GM10847 (cell line): Measurements from ENCODE around the gene LRRC10.

Source experiments
- POLR2A ChIP-seq: IDR thresholded peaks from 2 replicates; pipeline ENCODE4 v1.6.1; 2011; ENCODE audit not compliant: insufficient read length; ENCODE audit errors: extremely low read depth

LRRC10 gene

DNA sequence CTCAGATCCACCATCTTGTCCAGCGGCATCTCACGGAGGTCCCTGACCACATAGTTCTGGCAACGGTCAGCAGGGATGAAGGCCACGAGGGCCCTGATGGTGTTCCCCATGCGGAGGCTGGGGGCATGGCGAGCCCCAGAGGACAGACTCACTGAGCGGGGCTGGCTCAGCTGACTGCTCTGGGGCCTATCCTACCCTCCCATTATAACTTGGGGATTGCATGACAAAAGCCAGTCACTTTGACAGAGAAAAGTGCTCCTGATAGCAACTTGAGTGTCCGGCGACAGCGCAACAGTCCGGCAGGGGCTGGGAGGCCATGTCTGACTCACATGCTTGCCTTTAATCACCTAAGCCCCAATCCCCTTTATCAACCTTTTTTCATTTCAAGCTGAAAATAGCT lies at the start of gene LRRC10:
Gene LRRC10 (minus strand): TSS at position 179 of the 400 bp plus-strand sequence. CDS start 69 bp downstream, at position 110.
- no peak for TF ChIP-seq POLR2A

DNA sequence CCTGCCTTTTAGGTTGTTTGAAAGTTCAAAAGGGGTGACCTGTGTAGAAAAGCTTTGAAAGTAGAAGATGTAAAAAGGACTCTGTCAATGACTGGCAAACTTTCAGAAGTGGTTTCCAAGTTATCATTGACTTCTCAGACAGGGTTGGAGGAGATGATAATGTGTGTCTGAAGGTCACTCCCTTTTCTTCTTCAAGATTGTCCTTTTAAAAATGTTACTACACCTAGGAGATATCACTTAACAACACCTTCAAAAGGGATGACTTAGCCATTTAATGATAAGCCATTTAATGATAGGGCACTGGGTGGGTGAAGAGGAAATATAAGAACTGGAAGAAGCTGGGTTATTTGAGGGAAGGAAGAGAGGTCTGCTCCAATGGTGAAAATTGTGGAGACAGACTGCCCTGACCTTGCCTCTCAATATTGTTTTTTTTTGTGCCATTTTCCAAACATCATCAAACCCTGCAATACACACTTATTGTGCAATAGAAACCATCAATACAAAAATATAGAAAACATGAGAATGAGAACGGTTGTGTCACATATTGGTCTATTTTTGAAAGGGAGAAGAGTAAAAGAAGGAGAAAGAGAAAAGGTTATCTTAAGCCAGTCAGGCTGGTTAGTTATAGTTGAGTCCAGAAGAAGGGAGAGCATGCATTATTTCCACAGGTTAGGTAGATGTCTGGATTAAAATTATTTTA lies 49.6 kb upstream of the LRRC10 start:
- TF ChIP-seq POLR2A = no peak

- no peak for TF ChIP-seq POLR2A
Measured at GRCh38 chr12:69658203-69658602, 47.5 kb upstream of the LRRC10 start.

- TF ChIP-seq POLR2A = no peak
Measured at GRCh38 chr12:69657376-69658137, 46.9 kb upstream of the LRRC10 start.

DNA sequence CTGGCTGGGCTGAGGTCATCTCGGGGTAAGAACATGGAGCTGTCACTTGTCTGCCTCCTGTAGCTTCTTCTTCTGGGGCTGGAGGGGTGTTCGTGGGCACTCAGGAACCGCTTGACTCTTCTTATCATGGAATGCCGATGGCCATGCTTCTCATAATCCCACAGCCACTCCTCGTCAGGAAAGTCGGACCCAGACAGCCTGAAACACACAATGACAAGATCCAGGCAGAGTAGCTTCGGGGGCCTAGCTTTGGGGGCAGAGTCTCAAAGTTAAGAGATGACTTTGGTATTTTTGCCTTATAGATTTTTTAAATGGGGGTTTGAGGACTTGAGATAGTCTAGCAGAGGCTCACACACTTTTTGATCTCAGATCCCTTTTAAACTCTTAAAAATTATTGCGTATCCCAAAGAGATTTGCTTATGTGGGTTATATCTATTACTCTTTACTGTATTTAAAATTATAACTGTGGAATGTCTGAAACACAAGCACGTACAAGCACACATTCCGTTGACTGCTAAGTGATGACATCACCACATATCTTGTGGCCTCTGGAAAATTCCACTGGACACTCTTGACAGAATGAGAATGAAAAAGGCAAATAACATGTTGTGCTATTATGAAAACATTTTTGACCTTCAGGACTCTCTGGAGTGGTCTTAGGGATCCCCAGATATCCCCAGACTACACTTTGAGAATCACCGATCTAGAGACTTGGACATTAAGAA lies 45.1 kb upstream of the LRRC10 start:
- TF ChIP-seq POLR2A = no peak

DNA sequence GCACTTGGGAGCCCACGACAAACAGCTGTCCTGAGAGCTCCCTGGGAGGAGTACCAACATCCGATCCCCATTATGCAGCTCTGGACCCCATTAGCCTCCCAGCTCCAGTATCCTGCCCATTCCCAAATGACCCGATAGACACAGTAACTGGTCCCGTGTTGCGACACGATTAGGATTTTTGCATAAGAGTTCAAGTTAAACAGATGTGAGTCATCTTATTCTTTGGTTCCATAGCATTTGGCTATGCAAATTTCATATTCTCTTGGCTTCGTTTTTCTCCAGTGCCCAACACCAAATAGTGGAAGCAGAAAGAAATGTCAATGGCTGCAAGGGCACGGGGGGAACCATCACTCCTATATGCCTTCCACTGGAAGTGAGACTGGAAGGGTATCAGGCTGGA lies 43.0 kb upstream of the LRRC10 start:
- TF ChIP-seq POLR2A = no peak

DNA sequence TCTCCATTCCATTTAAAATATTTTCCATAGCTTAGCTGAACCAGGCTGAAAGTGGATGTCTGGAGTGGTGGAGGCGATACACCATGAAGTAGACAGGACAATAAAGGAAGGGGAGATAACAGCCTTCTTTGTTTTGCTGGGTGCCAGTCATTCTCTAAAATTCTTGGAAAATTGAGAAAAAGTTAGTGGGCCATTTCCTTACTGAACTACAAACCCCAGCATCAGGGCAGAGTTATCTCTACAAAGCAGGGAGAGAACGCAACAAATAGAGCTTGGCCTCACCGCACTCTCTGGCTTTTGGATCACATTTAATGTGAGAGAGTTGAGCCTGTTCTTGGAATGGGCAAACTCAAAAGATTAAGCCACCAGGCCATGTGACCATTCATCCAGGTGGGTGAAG lies 41.2 kb upstream of the LRRC10 start:
- no peak for TF ChIP-seq POLR2A

DNA sequence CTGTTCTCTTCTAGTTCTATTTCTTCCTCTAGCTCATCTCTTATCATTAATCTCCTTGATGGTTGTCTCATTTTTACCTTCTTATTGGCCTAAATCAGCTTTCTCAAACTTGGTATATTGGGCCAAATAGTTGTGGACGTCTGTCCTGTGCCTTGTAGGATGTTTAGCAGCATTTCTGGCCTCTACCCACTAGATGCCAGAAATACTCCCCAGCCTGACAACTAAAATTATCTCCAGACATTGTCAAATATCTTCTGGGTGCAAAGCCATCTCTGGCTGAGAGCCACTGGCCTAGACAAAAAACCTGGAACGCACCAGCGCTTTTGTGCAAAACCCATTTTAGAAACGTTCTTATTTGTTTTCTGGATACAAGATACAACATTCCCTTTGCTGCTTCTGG lies 38.8 kb upstream of the LRRC10 start:
- no peak for TF ChIP-seq POLR2A

- TF ChIP-seq POLR2A = no peak
Measured at GRCh38 chr12:69648476-69648875, 37.8 kb upstream of the LRRC10 start.

DNA sequence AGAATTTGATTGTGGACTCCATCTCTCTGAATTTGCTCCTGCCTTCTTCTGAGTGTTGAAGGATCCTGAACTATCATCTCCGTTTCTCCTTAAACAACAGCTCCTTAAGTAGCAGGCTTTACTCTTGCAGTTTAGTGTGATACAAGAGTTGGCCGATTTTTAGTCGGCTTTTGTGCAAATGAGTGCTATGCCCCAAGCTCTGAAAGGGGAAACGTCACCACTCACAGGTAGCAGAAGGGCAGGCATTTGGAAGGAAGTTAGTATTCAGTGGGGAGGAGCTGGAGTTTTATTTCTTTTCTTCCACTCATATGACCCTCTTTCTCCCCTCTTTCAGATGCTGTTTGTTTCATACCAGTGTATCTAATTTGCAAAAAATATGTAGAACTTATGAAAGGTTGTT lies 36.5 kb upstream of the LRRC10 start:
- no peak for TF ChIP-seq POLR2A

- no peak for TF ChIP-seq POLR2A
Measured at GRCh38 chr12:69645031-69645430, 34.3 kb upstream of the LRRC10 start.

DNA sequence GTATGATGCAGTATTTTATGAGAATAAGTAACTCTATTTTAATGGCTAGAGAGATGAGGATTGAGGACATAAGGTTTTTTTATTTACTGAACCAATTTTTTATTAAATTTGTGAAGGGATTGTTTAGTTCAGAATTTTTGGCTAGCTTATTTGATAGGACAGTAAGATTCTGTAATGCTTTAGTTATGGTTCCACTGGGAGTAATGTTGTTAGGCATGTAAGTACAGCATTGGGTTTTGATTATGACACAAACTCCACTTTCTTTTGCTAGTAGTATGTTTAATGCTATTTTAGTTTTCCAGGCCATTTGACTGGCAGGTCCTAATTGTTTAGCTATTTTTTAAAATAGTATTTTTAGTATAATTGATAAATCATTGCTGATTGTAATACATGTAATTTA lies 33.8 kb upstream of the LRRC10 start:
- no peak for TF ChIP-seq POLR2A

DNA sequence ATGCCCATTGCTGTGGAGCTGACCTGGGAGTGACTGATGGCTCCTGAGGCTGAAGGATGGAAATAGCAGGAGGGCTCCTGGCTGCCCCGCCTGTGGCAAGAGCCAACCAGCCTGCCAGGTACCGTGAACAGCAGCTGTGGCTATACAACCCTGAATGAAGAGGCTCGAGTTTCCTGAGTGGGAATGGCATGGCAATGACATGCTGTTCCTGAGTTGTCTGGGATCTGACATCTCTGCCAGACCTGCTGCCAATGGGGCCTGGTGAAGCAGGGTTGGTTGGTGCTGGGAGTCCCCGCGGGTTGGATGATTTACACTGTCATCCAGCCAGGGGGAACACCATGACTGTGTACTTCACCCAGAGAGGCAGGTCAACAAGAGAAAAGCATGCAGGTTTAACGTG lies 31.8 kb upstream of the LRRC10 start:
- TF ChIP-seq POLR2A = no peak

DNA sequence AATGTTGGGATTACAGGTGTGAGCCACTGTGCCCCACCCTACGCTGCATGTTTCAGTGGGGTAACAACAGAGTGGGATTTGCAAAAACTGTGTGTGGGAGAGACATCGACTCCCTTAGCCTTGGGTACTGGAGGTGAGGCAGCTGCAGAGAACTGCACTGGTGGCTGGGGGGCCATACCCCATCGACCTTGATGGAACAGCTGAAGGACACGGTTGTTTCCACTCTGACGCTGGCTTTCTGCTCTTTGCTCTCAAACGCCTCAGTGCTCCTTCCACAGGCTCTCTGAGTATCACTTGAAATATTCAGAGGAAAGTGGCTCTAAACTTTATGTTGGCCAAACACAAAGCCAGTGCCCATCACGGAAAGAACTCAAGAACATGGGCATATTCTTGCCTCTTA lies 30.8 kb upstream of the LRRC10 start:
- TF ChIP-seq POLR2A = no peak

DNA sequence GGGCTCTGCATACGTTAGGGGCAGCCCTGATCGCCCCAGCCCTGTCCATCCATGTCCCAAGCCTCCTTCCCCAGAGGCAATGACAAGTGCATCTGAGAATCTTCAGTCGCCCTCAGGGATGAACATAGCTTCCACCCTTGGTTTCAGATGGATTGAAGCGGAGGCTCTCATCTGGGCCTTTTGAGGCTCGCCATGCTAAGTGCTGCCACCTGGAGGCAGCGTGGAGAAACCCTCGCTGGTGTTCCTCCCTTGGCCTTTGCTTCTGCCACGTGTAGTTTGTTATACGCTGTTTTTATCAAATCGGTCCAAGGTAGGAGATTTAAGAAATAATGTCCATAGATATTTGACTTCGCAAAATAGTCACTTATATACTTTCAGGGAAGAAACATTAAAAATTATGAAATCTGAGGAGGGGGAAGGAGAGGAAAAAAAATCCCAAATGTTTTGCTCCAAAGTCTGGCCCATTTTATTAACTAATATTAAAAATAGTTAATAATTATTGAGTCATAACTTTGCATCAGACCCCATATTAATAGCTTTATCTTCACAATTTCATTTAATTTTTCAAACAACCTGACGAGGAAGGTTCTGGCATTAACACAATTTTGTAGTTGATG lies 28.8 kb upstream of the LRRC10 start:
- no peak for TF ChIP-seq POLR2A

- TF ChIP-seq POLR2A = no peak
Measured at GRCh38 chr12:69633061-69633460, 22.4 kb upstream of the LRRC10 start.
